SK-N-MC (cell line): ENCODE measurements around the gene DPH1.

ENCODE experiments used
- EZH2 ChIP-seq: fragments of 200-600 bp; sonication (generic); IDR thresholded peaks from one replicate; pipeline ENCODE4 v1.6.1; 2017; ENCODE audit warnings: antibody characterized with exemption
- POLR2AphosphoS5 ChIP-seq: IDR thresholded peaks from 2 replicates; pipeline ENCODE4 v1.6.1; 2012; ENCODE audit warnings: mild to moderate bottlenecking, low read depth, low read length, borderline replicate concordance

DNA sequence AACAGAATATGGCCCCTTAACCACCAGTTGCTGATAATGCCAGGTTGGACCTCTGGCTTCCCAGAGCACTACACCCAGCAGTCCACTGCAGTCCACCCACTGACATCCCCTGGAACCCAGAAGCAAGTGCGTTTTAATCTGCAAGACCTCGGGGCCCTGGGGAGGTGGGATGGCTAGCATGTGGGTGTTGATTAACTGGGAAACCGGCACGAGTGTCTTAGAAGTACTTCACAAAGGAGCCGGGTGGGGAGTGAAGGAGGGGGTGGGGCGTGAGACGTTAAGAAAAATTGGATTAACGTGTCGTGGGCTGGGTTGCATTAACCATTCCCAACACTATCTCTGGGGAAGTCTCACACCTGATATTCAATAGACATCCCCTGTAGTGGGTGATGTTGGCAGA lies 18.9 kb downstream of the DPH1 start:
- no peak for TF ChIP-seq POLR2AphosphoS5
- TF ChIP-seq EZH2: no peak
